ENCODE data around the gene CMTM4.

Gene CMTM4

GRCh38 chr16:66652661-66653360, 43.7 kb downstream of the CMTM4 start:
- H3K4me3 ChIP-seq (ENCODE audit: low read depth, low read length) = no peak overlapping the region
- no peaks in the 10 kb centered on the region for H3K36me3 ChIP-seq
- no peak for DNase-seq
- TF ChIP-seq, protein P1, sequence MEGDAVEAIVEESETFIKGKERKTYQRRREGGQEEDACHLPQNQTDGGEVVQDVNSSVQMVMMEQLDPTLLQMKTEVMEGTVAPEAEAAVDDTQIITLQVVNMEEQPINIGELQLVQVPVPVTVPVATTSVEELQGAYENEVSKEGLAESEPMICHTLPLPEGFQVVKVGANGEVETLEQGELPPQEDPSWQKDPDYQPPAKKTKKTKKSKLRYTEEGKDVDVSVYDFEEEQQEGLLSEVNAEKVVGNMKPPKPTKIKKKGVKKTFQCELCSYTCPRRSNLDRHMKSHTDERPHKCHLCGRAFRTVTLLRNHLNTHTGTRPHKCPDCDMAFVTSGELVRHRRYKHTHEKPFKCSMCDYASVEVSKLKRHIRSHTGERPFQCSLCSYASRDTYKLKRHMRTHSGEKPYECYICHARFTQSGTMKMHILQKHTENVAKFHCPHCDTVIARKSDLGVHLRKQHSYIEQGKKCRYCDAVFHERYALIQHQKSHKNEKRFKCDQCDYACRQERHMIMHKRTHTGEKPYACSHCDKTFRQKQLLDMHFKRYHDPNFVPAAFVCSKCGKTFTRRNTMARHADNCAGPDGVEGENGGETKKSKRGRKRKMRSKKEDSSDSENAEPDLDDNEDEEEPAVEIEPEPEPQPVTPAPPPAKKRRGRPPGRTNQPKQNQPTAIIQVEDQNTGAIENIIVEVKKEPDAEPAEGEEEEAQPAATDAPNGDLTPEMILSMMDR (IDR thresholded peaks at IDR 0.05; ENCODE audit: low read depth, low read length) = no peak
- no peak overlapping the region for H3K27ac ChIP-seq
- no peaks in the 10 kb centered on the region for H3K9me3 ChIP-seq (ENCODE audit: severe bottlenecking)
- H3K27me3 ChIP-seq (ENCODE audit: insufficient read depth, low read depth, severe bottlenecking) = no peaks in the 10 kb centered on the region

DNA sequence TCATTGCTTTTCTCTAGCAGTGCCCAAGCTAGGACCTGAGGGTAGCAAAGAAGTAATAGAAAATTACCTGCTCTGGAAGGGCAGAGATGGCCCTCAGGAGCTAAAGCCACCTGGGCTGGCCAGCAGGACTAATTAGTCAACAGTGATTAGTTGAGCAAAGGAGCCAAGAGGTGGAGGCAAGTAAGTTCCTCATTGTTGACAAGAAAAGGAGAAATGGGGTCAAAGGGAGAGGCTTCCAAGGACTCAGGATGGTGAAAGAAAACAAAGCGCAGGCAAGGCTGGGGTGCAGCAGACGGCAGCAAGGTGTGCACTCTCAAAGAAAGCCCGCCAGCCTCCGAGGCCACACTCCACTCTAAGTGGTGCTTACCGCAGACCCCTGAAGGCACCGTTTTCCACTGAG, 44.6 kb downstream of the CMTM4 start:
- Histone ChIP-seq H3K27me3 (ENCODE audit: insufficient read depth, low read depth, severe bottlenecking) (no peaks in the 10 kb centered on the region), H3K27ac (no peak overlapping the region), H3K4me3 (ENCODE audit: low read depth, low read length) (no peak overlapping the region), H3K9me3 (ENCODE audit: severe bottlenecking) (no peaks in the 10 kb centered on the region), H3K36me3 (no peaks in the 10 kb centered on the region)
- TF ChIP-seq, protein P1 (IDR thresholded peaks at IDR 0.05; ENCODE audit: low read depth, low read length) = no peak
- DNase-seq = no peak

DNA sequence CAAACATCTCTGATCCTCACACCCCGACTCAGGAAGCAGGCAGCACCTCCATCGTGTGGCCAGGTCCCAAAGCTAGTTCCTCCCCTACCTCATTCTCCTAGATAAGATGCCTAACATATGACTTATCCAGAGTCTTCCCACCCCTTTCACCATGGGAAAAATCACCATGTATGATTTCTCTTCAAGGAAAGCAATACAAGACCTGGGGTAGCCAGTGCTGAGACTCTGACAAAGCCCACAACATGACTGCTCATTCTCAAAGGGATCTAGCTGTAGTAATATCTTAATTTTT, 45.1 kb downstream of the CMTM4 start:
- H3K4me3 ChIP-seq (ENCODE audit: low read depth, low read length) = peak overlapping the region; percentile 33; the same call in 1 of the 2 replicates
- TF ChIP-seq, protein P1 (IDR thresholded peaks at IDR 0.05; ENCODE audit: low read depth, low read length) = no peak
- no peak overlapping the region for H3K27ac ChIP-seq
- H3K9me3 ChIP-seq (ENCODE audit: severe bottlenecking) = no peaks in the 10 kb centered on the region
- no peaks in the 10 kb centered on the region for H3K36me3 ChIP-seq
- no peak for DNase-seq
- no peaks in the 10 kb centered on the region for H3K27me3 ChIP-seq (ENCODE audit: insufficient read depth, low read depth, severe bottlenecking)

GRCh38 chr16:66650707-66651473, 45.7 kb downstream of the CMTM4 start:
- Histone ChIP-seq H3K9me3 (ENCODE audit: severe bottlenecking) (no peaks in the 10 kb centered on the region), H3K27ac (no peak overlapping the region), H3K27me3 (ENCODE audit: insufficient read depth, low read depth, severe bottlenecking) (no peaks in the 10 kb centered on the region), H3K4me3 (ENCODE audit: low read depth, low read length) (peak overlapping the region; percentile 33), H3K36me3 (no peaks in the 10 kb centered on the region)
- peak; percentile 84 for DNase-seq
- TF ChIP-seq, protein P1 (IDR thresholded peaks at IDR 0.05; ENCODE audit: low read depth, low read length) = peak; percentile 95

DNA sequence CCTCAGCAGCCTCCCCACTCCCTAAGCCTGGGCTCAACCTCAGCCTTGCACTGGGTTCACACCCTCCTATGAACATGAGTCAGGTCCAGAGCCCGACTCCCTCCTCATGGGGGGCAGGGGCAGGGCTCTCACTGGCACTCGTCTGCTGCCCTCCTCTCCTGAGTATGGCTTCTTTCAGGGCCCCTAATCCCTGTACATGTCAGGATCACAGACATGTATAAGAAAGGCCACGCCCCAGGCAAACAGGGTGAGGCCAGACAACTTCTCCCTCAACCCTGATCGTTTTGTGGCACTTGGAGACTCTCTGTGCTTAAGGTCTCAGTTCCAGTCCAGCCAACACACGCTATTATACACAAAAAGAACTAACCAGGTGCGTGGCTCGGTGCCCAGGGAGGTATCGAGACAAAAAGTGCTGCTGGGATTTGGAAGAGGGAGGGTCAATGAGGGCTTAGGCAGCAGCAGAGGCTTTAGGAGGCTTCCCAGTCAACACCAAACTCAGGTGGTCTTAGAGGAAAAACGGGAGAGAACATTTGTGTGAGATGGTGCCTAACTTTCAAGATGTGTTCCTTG, 46.8 kb downstream of the CMTM4 start:
- Histone ChIP-seq H3K27me3 (ENCODE audit: insufficient read depth, low read depth, severe bottlenecking) (no peaks in the 10 kb centered on the region), H3K9me3 (ENCODE audit: severe bottlenecking) (no peaks in the 10 kb centered on the region), H3K36me3 (no peaks in the 10 kb centered on the region), H3K27ac (no peak overlapping the region), H3K4me3 (ENCODE audit: low read depth, low read length) (no peak overlapping the region)
- TF ChIP-seq, protein P1 (IDR thresholded peaks at IDR 0.05; ENCODE audit: low read depth, low read length) = no peak
- DNase-seq = peak; percentile 35
